Esophagus muscularis mucosa (tissue), 4 donors: ENCODE data around the gene GAREM1.

Source experiments
- CTCF ChIP-seq, 3 experiments: fragments of 200-600 bp in 2 of 3; fragments of 450-650 bp in 1 of 3; sonication (generic) in 2 of 3; IDR thresholded peaks; one replicate each; pipeline ENCODE4 v1.5.1; 2017 to 2019; ENCODE audit warnings: antibody characterized with exemption in 3 of 3, mild to moderate bottlenecking in 2 of 3, moderate library complexity in 1 of 3
- EP300 ChIP-seq: sonication (generic); formaldehyde crosslinking; IDR thresholded peaks from one replicate; pipeline ENCODE4 v1.6.1; 2017; ENCODE audit warnings: antibody characterized with exemption
- POLR2A ChIP-seq: fragments of 450-650 bp; IDR thresholded peaks from one replicate; pipeline ENCODE4 v1.6.1; 2017; ENCODE audit warnings: antibody characterized with exemption, moderate library complexity, mild to moderate bottlenecking, low read depth
- POLR2AphosphoS5 ChIP-seq, 2 donors: sonication (generic); formaldehyde crosslinking; IDR thresholded peaks; one replicate each; pipeline ENCODE4 v1.6.1; 2017; ENCODE audit warnings: antibody characterized with exemption in 2 of 2

GRCh38 chr18:32276256-32276655 is 194.4 kb downstream of the GAREM1 start:
- TF ChIP-seq CTCF (IDR thresholded peaks at IDR 0.05) (no peak), POLR2A (no peak), EP300 (no peak), POLR2AphosphoS5 (IDR thresholded peaks at IDR 0.05) (no peak)
